ENCODE measurements around the gene HNRNPH1.

The HNRNPH1 gene

GRCh38 chr5:179601871-179602625 lies 21.4 kb downstream of the HNRNPH1 start:
- DNase-seq, result no peak

- no peak for DNase-seq
These were observed 23.5 kb downstream of the HNRNPH1 start for GRCh38 chr5:179599973-179600372.

GRCh38 chr5:179599566-179599965 lies 23.9 kb downstream of the HNRNPH1 start:
- no peak for DNase-seq

- DNase-seq, result no peak
These were observed 24.4 kb downstream of the HNRNPH1 start for GRCh38 chr5:179599100-179599499.

- no peak for DNase-seq
These were observed 27.1 kb downstream of the HNRNPH1 start for GRCh38 chr5:179596421-179596820.

- no peak for DNase-seq
These were observed 27.6 kb downstream of the HNRNPH1 start for GRCh38 chr5:179595916-179596315.

- no peak for DNase-seq
These were observed 35.3 kb downstream of the HNRNPH1 start for GRCh38 chr5:179588166-179588565.

GRCh38 chr5:179585941-179586401 lies 37.5 kb downstream of the HNRNPH1 start:
- no peak for DNase-seq

- no peak for DNase-seq
These were observed 46.0 kb downstream of the HNRNPH1 start for GRCh38 chr5:179577286-179577960.

- no peak for DNase-seq
These were observed 51.1 kb downstream of the HNRNPH1 start for GRCh38 chr5:179572386-179572785.

- no peak for DNase-seq
These were observed 54.8 kb downstream of the HNRNPH1 start for GRCh38 chr5:179568721-179569120.

- DNase-seq, result no peak
These were observed 58.9 kb downstream of the HNRNPH1 start for GRCh38 chr5:179564526-179564925.
